Fibroblast of lung (primary cell): Measurements from ENCODE around the gene RAB8B. TPM values are rescaled to one million over a fixed set of nuclear protein-coding genes. Genes with fewer than 3 reads are reported as not detected.

ENCODE experiments used
- DNase-seq, 2 donors: peaks; one replicate each; pipeline versions ENCODE4 v3.0.0 to v3.0.0-alpha.2; 2010; ENCODE audit warnings: low read depth in 2 of 2
- H2AFZ ChIP-seq: 2 replicates; pipeline ENCODE4 v1.5.1; 2012; ENCODE audit warnings: low read length, control low read depth, inconsistent platforms
- H3K27ac ChIP-seq: 2 replicates; pipeline ENCODE4 v1.5.1; 2011; ENCODE audit warnings: low read length, control low read depth; ENCODE audit not compliant: insufficient read depth
- H3K27me3 ChIP-seq: 2 replicates; pipeline ENCODE4 v1.5.1; 2011; ENCODE audit warnings: mild to moderate bottlenecking, low read length; ENCODE audit not compliant: control insufficient read depth, insufficient read depth
- H3K36me3 ChIP-seq: 2 replicates; pipeline ENCODE4 v1.5.1; 2011; ENCODE audit warnings: low read length; ENCODE audit not compliant: control insufficient read depth, insufficient read depth
- H3K4me1 ChIP-seq: 2 replicates; pipeline ENCODE4 v1.5.1; 2011; ENCODE audit warnings: low read length; ENCODE audit not compliant: control insufficient read depth, insufficient read depth; ENCODE audit errors: extremely low read depth
- H3K4me2 ChIP-seq: 2 replicates; pipeline ENCODE4 v1.5.1; 2011; ENCODE audit warnings: low read length, control low read depth; ENCODE audit not compliant: insufficient read depth; ENCODE audit errors: extremely low read depth
- H3K4me3 ChIP-seq, 4 experiments: fragments of 200-600 bp in 1 of 4; sonication (generic) in 1 of 4; replicated peaks in 1 of 4; 2 replicates each; pipeline ENCODE4 v1.5.1; 2011 to 2016; ENCODE audit warnings: low read length in 4 of 4, low read depth in 3 of 4, mild to moderate bottlenecking in 3 of 4, control low read depth in 2 of 4, inconsistent platforms in 1 of 4, mixed read lengths in 1 of 4; ENCODE audit not compliant: insufficient read depth in 1 of 4; ENCODE audit errors: control extremely low read depth in 1 of 4
- H3K79me2 ChIP-seq: 2 replicates; pipeline ENCODE4 v1.5.1; 2012; ENCODE audit warnings: mild to moderate bottlenecking, low read length, inconsistent platforms; ENCODE audit not compliant: control insufficient read depth, insufficient read depth
- H3K9ac ChIP-seq: 2 replicates; pipeline ENCODE4 v1.5.1; 2011; ENCODE audit warnings: mild to moderate bottlenecking, low read length, control low read depth; ENCODE audit not compliant: insufficient read depth
- H3K9me3 ChIP-seq: 2 replicates; pipeline ENCODE4 v1.5.1; 2012; ENCODE audit warnings: low read depth, low read length; ENCODE audit not compliant: control insufficient read depth, insufficient read depth
- H4K20me1 ChIP-seq: 2 replicates; pipeline ENCODE4 v1.5.1; 2011; ENCODE audit warnings: low read length; ENCODE audit not compliant: control insufficient read depth, insufficient read depth; ENCODE audit errors: extremely low read depth
- CTCF ChIP-seq, 2 donors: IDR thresholded peaks in 1 of 2; conservative IDR thresholded peaks in 1 of 2; 1 replicate in 1 of 2; 2 replicates in 1 of 2; pipeline ENCODE4 v1.5.1; 2011 to 2012; ENCODE audit warnings: low read length in 2 of 2, control low read depth in 1 of 2, inconsistent platforms in 1 of 2, low read depth in 1 of 2, mild to moderate bottlenecking in 1 of 2
- EZH2 ChIP-seq: IDR thresholded peaks from 2 replicates; pipeline ENCODE4 v1.5.1; 2012; ENCODE audit warnings: low read length, control low read depth, mild to moderate bottlenecking; ENCODE audit errors: missing control alignments
- polyA plus RNA-seq, 2 donors: library from polyadenylated mRNA; depleted of rRNA in 1 of 2; stranded (reverse) in 1 of 2; unstranded in 1 of 2; fragments of >200 nt; gene quantifications; 2 replicates each; pipeline ENCODE4 v1.2.1, GENCODE V29; 2011 to 2012; ENCODE audit warnings: missing spikeins in 1 of 2
- total RNA-seq: library from RNA; depleted of rRNA; stranded (reverse); fragments of >200 nt; gene quantifications from 2 replicates; pipeline ENCODE4 v1.2.1, GENCODE V29; 2014

RAB8B gene
- total and polyA plus RNA-seq, 2 donors (not counting 1 experiment from before 2014, with no cell fraction given) = 107 to 111 TPM

GRCh38 chr15:63301088-63301487, 111.7 kb downstream of the RAB8B start:
- Histone ChIP-seq H4K20me1 (no peaks in the 10 kb centered on the region), H3K4me1 (no peaks in the 10 kb centered on the region), H3K27me3 (no peaks in the 10 kb centered on the region), H3K9me3 (no peaks in the 10 kb centered on the region), H3K9ac (no peak overlapping the region), H3K36me3 (peaks cover 6% of the 10 kb centered on the region), H3K4me2 (no peak overlapping the region), H3K4me3 (no peak overlapping the region), H2AFZ (no peak overlapping the region), H3K79me2 (no peaks in the 10 kb centered on the region), H3K27ac (no peak overlapping the region)
- DNase-seq = peak in 1 of 2 donors; percentile 42
- TF ChIP-seq EZH2 (no peak), CTCF (conservative IDR thresholded peaks at IDR 0.05 in 1 of 2, IDR thresholded peaks at IDR 0.05 in 1 of 2; ENCODE audit: low read depth in 1 of 2, low read length in 2 of 2) (no peak)

GRCh38 chr15:63305260-63305659, 115.9 kb downstream of the RAB8B start:
- Histone ChIP-seq H3K4me1 (no peaks in the 10 kb centered on the region), H3K4me3 (no peak overlapping the region), H3K36me3 (peaks cover 5% of the 10 kb centered on the region), H3K79me2 (no peaks in the 10 kb centered on the region), H3K4me2 (no peak overlapping the region), H3K27me3 (no peaks in the 10 kb centered on the region), H3K9ac (no peak overlapping the region), H4K20me1 (no peaks in the 10 kb centered on the region), H2AFZ (no peak overlapping the region), H3K9me3 (no peaks in the 10 kb centered on the region), H3K27ac (no peak overlapping the region)
- no peak for DNase-seq
- TF ChIP-seq EZH2 (no peak), CTCF (conservative IDR thresholded peaks at IDR 0.05 in 1 of 2, IDR thresholded peaks at IDR 0.05 in 1 of 2; ENCODE audit: low read depth in 1 of 2, low read length in 2 of 2) (no peak)

GRCh38 chr15:63306492-63307073, 117.2 kb downstream of the RAB8B start:
- Histone ChIP-seq H3K27ac (no peak overlapping the region), H3K36me3 (peaks cover 5% of the 10 kb centered on the region), H3K4me2 (no peak overlapping the region), H3K9me3 (no peaks in the 10 kb centered on the region), H4K20me1 (no peaks in the 10 kb centered on the region), H3K4me1 (no peaks in the 10 kb centered on the region), H3K9ac (no peak overlapping the region), H3K4me3 (no peak overlapping the region), H3K27me3 (no peaks in the 10 kb centered on the region), H3K79me2 (no peaks in the 10 kb centered on the region), H2AFZ (no peak overlapping the region)
- TF ChIP-seq EZH2 = no peak
- DNase-seq = no peak
